ENCODE measurements around the gene FTMT. TPM values are rescaled to one million over a fixed set of nuclear protein-coding genes. Genes with fewer than 3 reads are reported as not detected.
"Not testable (repeated sequence)": the region's sequence is repeated elsewhere in the genome, so short reads cannot be mapped to it uniquely, and the experiment has no call there.

The FTMT gene
- not detected in 2 replicates for total RNA-seq

DNA sequence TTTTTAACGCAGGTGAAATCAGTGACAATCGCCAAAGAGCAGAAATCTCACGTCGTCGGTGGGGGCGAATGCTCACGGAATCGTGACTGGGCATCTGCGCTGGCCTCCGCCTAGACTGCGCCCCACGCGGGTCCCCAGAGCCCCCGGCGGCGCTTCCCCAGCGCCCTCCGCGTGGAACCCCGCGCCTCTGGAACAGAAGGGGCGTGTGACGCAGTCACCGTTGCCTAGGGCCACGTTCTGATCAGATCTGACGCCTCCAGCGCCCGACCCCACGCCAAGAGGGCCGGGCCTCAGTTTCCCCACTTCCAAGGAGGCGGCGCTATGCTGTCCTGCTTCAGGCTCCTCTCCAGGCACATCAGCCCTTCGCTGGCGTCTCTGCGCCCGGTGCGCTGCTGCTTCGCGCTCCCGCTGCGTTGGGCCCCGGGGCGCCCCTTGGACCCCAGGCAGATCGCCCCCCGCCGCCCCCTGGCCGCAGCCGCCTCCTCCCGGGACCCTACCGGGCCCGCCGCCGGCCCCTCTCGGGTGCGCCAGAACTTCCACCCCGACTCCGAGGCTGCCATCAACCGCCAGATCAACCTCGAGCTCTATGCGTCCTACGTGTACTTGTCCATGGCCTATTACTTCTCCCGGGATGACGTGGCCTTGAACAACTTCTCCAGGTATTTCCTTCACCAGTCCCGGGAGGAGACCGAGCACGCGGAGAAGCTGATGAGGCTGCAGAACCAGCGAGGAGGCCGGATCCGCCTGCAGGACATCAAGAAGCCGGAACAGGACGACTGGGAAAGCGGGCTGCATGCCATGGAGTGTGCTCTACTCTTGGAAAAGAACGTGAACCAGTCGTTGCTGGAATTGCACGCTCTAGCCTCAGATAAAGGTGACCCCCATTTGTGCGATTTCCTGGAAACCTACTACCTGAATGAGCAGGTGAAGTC lies at the start of gene FTMT:
Gene FTMT, plus strand, starts transcription at position 240 of the 932 bp plus-strand sequence. Its CDS starts 82 bp downstream, at position 322.
- DNase-seq (ENCODE audit: insufficient read length, low spot score, missing footprints): no peak
- Histone ChIP-seq H3K27me3 (ENCODE audit: insufficient read depth, low read length) (no peaks in the 10 kb centered on the region), H3K79me2 (ENCODE audit: insufficient read depth, low read length) (no peaks in the 10 kb centered on the region), H3K4me1 (ENCODE audit: insufficient read depth, low read length) (no peaks in the 10 kb centered on the region), H3K27ac (ENCODE audit: low read depth, low read length) (no peak within 1 kb of the TSS), H4K20me1 (ENCODE audit: insufficient read depth, low read length) (no peaks in the 10 kb centered on the region), H3K4me2 (ENCODE audit: insufficient read depth, low read length) (no peak within 1 kb of the TSS), H2AFZ (ENCODE audit: low read length) (no peak within 1 kb of the TSS), H3K9me3 (ENCODE audit: low read depth, low read length) (no peaks in the 10 kb centered on the region), H3K36me3 (ENCODE audit: insufficient read depth, low read length) (no peaks in the 10 kb centered on the region), H3K4me3 (ENCODE audit: insufficient read depth, low read length) (no peak within 1 kb of the TSS)
- no peak for TF ChIP-seq CTCF (IDR thresholded peaks at IDR 0.05; ENCODE audit: extremely low read depth, low read depth, low read length)

DNA sequence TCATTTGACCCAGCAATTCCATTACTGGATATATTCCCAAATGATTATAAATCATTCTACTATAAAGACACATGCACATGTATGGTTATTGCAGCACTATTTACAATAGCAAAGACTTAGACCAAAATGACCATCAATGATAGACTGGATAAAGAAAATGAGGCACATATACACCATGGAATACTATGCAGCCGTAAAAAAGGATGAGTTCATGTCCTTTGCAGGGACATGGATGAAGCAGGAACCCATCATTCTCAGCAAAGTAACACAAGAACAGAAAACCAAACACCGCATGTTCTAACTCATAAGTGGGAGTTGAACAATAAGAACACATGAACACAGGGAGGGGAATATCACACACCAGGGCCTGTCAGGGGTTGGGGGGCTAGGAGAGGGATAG lies 46.4 kb upstream of the FTMT start:
- not testable (repeated sequence) for H3K4me2 ChIP-seq (ENCODE audit: insufficient read depth, low read length); DNase-seq (ENCODE audit: insufficient read length, low spot score, missing footprints); H3K27me3 ChIP-seq (ENCODE audit: insufficient read depth, low read length); H3K9me3 ChIP-seq (ENCODE audit: low read depth, low read length); H2AFZ ChIP-seq (ENCODE audit: low read length); H3K27ac ChIP-seq (ENCODE audit: low read depth, low read length); H3K79me2 ChIP-seq (ENCODE audit: insufficient read depth, low read length); H3K4me3 ChIP-seq (ENCODE audit: insufficient read depth, low read length); H3K36me3 ChIP-seq (ENCODE audit: insufficient read depth, low read length); H3K4me1 ChIP-seq (ENCODE audit: insufficient read depth, low read length); H4K20me1 ChIP-seq (ENCODE audit: insufficient read depth, low read length)

GRCh38 chr5:121805911-121806310 lies 45.8 kb upstream of the FTMT start:
- Histone ChIP-seq H4K20me1 (ENCODE audit: insufficient read depth, low read length) (no peaks in the 10 kb centered on the region), H3K36me3 (ENCODE audit: insufficient read depth, low read length) (no peaks in the 10 kb centered on the region), H3K27me3 (ENCODE audit: insufficient read depth, low read length) (no peaks in the 10 kb centered on the region), H3K4me3 (ENCODE audit: insufficient read depth, low read length) (no peak overlapping the region), H3K79me2 (ENCODE audit: insufficient read depth, low read length) (no peaks in the 10 kb centered on the region), H3K4me1 (ENCODE audit: insufficient read depth, low read length) (no peaks in the 10 kb centered on the region), H2AFZ (ENCODE audit: low read length) (no peak overlapping the region), H3K27ac (ENCODE audit: low read depth, low read length) (no peak overlapping the region), H3K4me2 (ENCODE audit: insufficient read depth, low read length) (no peak overlapping the region), H3K9me3 (ENCODE audit: low read depth, low read length) (no peaks in the 10 kb centered on the region)
- no peak for TF ChIP-seq CTCF (IDR thresholded peaks at IDR 0.05; ENCODE audit: extremely low read depth, low read depth, low read length)
- no peak for DNase-seq (ENCODE audit: insufficient read length, low spot score, missing footprints)

- Histone ChIP-seq H3K27ac (ENCODE audit: low read depth, low read length) (no peak overlapping the region), H3K36me3 (ENCODE audit: insufficient read depth, low read length) (no peaks in the 10 kb centered on the region), H3K27me3 (ENCODE audit: insufficient read depth, low read length) (no peaks in the 10 kb centered on the region), H3K9me3 (ENCODE audit: low read depth, low read length) (no peaks in the 10 kb centered on the region), H3K79me2 (ENCODE audit: insufficient read depth, low read length) (no peaks in the 10 kb centered on the region), H4K20me1 (ENCODE audit: insufficient read depth, low read length) (no peaks in the 10 kb centered on the region), H3K4me1 (ENCODE audit: insufficient read depth, low read length) (no peaks in the 10 kb centered on the region), H2AFZ (ENCODE audit: low read length) (no peak overlapping the region), H3K4me3 (ENCODE audit: insufficient read depth, low read length) (no peak overlapping the region), H3K4me2 (ENCODE audit: insufficient read depth, low read length) (no peak overlapping the region)
- TF ChIP-seq CTCF (IDR thresholded peaks at IDR 0.05; ENCODE audit: extremely low read depth, low read depth, low read length): no peak
- DNase-seq (ENCODE audit: insufficient read length, low spot score, missing footprints): no peak
These were observed 35.5 kb upstream of the FTMT start for GRCh38 chr5:121816164-121816563.

All from osteoblast (primary cell).